Astrocyte of the spinal cord (primary cell): Measurements from ENCODE around the gene BCL7C.
"Not testable (repeated sequence)": the region's sequence is repeated elsewhere in the genome, so short reads cannot be mapped to it uniquely, and the experiment has no call there.

Experiments
- DNase-seq: peaks from one replicate; pipeline ENCODE4 v3.0.0; 2011; ENCODE audit warnings: low read depth, low spot score
- H3K4me3 ChIP-seq: 2 replicates; pipeline ENCODE4 v1.5.1; 2011; ENCODE audit warnings: low read depth, mild to moderate bottlenecking, low read length, moderate library complexity
- CTCF ChIP-seq: IDR thresholded peaks from 2 replicates; pipeline ENCODE4 v1.5.1; 2012; ENCODE audit warnings: low read depth, mild to moderate bottlenecking, low read length, inconsistent platforms
- in situ Hi-C: cut with HindIII; loops from 2 replicates; pipeline ENCODE4 v1.10.0; 2017; ENCODE audit warnings: low sequenced_read_pairs

The BCL7C gene

GRCh38 chr16:30870904-30871303, 23.0 kb downstream of the BCL7C start:
- H3K4me3 ChIP-seq: no peak overlapping the region
- no peak for DNase-seq
- TF ChIP-seq CTCF: no peak
- in situ Hi-C loops: no loop called here

- TF ChIP-seq CTCF: peak; percentile 39
- H3K4me3 ChIP-seq: no peak overlapping the region
- DNase-seq: no peak
- in situ Hi-C loops: no loop called here
These were observed 26.1 kb downstream of the BCL7C start for GRCh38 chr16:30867747-30868146.

- no peak for TF ChIP-seq CTCF
- H3K4me3 ChIP-seq: no peak overlapping the region
- no peak for DNase-seq
- in situ Hi-C loops: no loop called here
These were observed 27.8 kb downstream of the BCL7C start for GRCh38 chr16:30866031-30866430.

GRCh38 chr16:30863178-30863577, 30.7 kb downstream of the BCL7C start:
- H3K4me3 ChIP-seq, DNase-seq, in situ Hi-C loops: not testable (repeated sequence)

- DNase-seq, in situ Hi-C loops, H3K4me3 ChIP-seq: not testable (repeated sequence)
These were observed 33.1 kb downstream of the BCL7C start for GRCh38 chr16:30860729-30861128.

GRCh38 chr16:30858829-30859423, 35.0 kb downstream of the BCL7C start:
- DNase-seq: no peak
- no peak for TF ChIP-seq CTCF
- no peak overlapping the region for H3K4me3 ChIP-seq
- in situ Hi-C loops: no loop called here

GRCh38 chr16:30858111-30858495, 35.8 kb downstream of the BCL7C start:
- in situ Hi-C loops: no loop called here
- DNase-seq: no peak
- no peak overlapping the region for H3K4me3 ChIP-seq
- TF ChIP-seq CTCF: no peak

GRCh38 chr16:30853758-30854157, 40.1 kb downstream of the BCL7C start:
- no peak overlapping the region for H3K4me3 ChIP-seq
- TF ChIP-seq CTCF: no peak
- no peak for DNase-seq
- in situ Hi-C loops: no loop called here
